ENCODE results near the gene PTPRN2.

- no peak for TF ChIP-seq CTCF (conservative IDR thresholded peaks at IDR 0.05; ENCODE audit: low read length)
- TF ChIP-seq EZH2phosphoT487 (IDR thresholded peaks at IDR 0.05; ENCODE audit: borderline replicate concordance, low read depth, low read length): no peak
These were observed 342.5 kb downstream of the PTPRN2 start for GRCh38 chr7:158244873-158245723.

All from OCI-LY7 (cell line).